ENCODE measurements around the gene NR1I3. TPM values are rescaled to one million over a fixed set of nuclear protein-coding genes. Genes with fewer than 3 reads are reported as not detected.

The NR1I3 gene
- total and polyA plus RNA-seq, 2 donors (not counting 1 experiment from before 2014, with no cell fraction given) = not detected

- peaks cover 26% of the 10 kb centered on the region for H3K79me2 ChIP-seq (ENCODE audit: control insufficient read depth, insufficient read depth, low read length)
- intact Hi-C loops (cut with micrococcal nuclease) = loop anchor here (2.0 to 5.0 kb wide), 2 partner anchors 34 to 97 kb away; partner anchors contain the start of gene TOMM40L
- H3K4me1 Mint-ChIP-seq = peaks cover 52% of the 10 kb centered on the region
- peak overlapping the region; percentile 20 for H3K27ac Mint-ChIP-seq
- no peak overlapping the region for H3K4me2 ChIP-seq (replicated peaks; ENCODE audit: low read depth, low read length, poor library complexity, severe bottlenecking)
- ATAC-seq (ENCODE audit: low read depth) (no peak), DNase-seq (no peak)
- H2AFZ ChIP-seq (ENCODE audit: insufficient read depth, low read depth, low read length, poor library complexity, severe bottlenecking) = no peak overlapping the region
- H3K36me3 ChIP-seq (replicated peaks in 1 of 2; ENCODE audit: control extremely low read depth in 1 of 2, control insufficient read depth in 1 of 2, extremely low read depth in 1 of 2, insufficient read depth in 2 of 2, low read length in 1 of 2) = no peaks in the 10 kb centered on the region
- H3K27me3 Mint-ChIP-seq = no peaks in the 10 kb centered on the region
- no peak overlapping the region for H3K4me3 Mint-ChIP-seq
- no peak overlapping the region for H3K27ac ChIP-seq (ENCODE audit: low read length in 2 of 2)
- ChIA-PET CTCF (interaction anchor here (1.5 to 4.8 kb wide), 9 partner anchors 8 to 189 kb away, joined by 3 to 64 read pairs (median 10); partner anchors contain the start of genes PPOX and TOMM40L), POLR2A (no interaction called here)
- H3K4me3 ChIP-seq (ENCODE audit: control extremely low read depth in 1 of 5, extremely low read depth in 1 of 5, insufficient read depth in 1 of 5, low read depth in 2 of 5, low read length in 4 of 5) = no peak overlapping the region
- peaks cover 47 to 62% of the 10 kb centered on the region in 2 donors for H3K4me1 ChIP-seq (ENCODE audit: control insufficient read depth in 2 of 2, insufficient read depth in 2 of 2, low read length in 2 of 2)
- no peaks in the 10 kb centered on the region for H4K20me1 ChIP-seq (ENCODE audit: control insufficient read depth, insufficient read depth, low read length, poor library complexity, severe bottlenecking)
- H3K9me3 Mint-ChIP-seq (ENCODE audit: insufficient read depth) = no peaks in the 10 kb centered on the region
- no peak overlapping the region for H3K9ac ChIP-seq (ENCODE audit: low read length)
- WGBS (ENCODE audit: insufficient coverage) = 95% methylated on average over 20 of the region's 21 CpGs
- TF ChIP-seq EZH2 (IDR thresholded peaks at IDR 0.05; ENCODE audit: borderline replicate concordance, insufficient read depth, low read depth, low read length, poor library complexity, severe bottlenecking) (no peak), CTCF (IDR thresholded peaks at IDR 0.05) (no peak)
- H3K9me3 ChIP-seq (ENCODE audit: control extremely low read depth in 1 of 3, control insufficient read depth in 2 of 3, insufficient read depth in 1 of 3, low read length in 2 of 3) = no peaks in the 10 kb centered on the region
- no peaks in the 10 kb centered on the region for H3K27me3 ChIP-seq (replicated peaks in 1 of 4; ENCODE audit: control extremely low read depth in 1 of 4, control insufficient read depth in 3 of 4, insufficient read depth in 4 of 4, low read length in 3 of 4)
Observed at GRCh38 chr1:161193561-161194235, 44.3 kb downstream of the NR1I3 start.
